Measurements from ENCODE around the gene TCF4. TPM values are rescaled to one million over a fixed set of nuclear protein-coding genes. Genes with fewer than 3 reads are reported as not detected.

Gene TCF4
- total and polyA plus RNA-seq, 2 donors = 12.7 to 36.6 TPM

GRCh38 chr18:55361492-55362250 lies 226.3 kb downstream of the TCF4 start:
- Histone ChIP-seq H3K4me3 (ENCODE audit: low read length in 2 of 2) (no peak overlapping the region), H3K27ac (ENCODE audit: low read depth in 1 of 2, low read length in 1 of 2) (no peak overlapping the region), H3K9me3 (ENCODE audit: control insufficient read depth in 2 of 2, insufficient read depth in 1 of 2, low read length in 1 of 2) (no peaks in the 10 kb centered on the region), H3K27me3 (ENCODE audit: control insufficient read depth in 2 of 2, insufficient read depth in 1 of 2, low read length in 1 of 2) (no peaks in the 10 kb centered on the region), H3K4me1 (ENCODE audit: control insufficient read depth in 2 of 2, insufficient read depth in 2 of 2, low read length in 2 of 2) (no peaks in the 10 kb centered on the region), H3K36me3 (ENCODE audit: control insufficient read depth in 2 of 2, insufficient read depth in 2 of 2, low read length in 1 of 2) (no peaks in the 10 kb centered on the region)
- 97% methylated on average over 3 of the region's 3 CpGs for WGBS
- DNase-seq (ENCODE audit: low read depth in 6 of 9, low spot score in 9 of 9) = no peak

- no peak for DNase-seq (ENCODE audit: low read depth in 6 of 9, low spot score in 9 of 9)
- no peak overlapping the region for H3K27ac ChIP-seq (ENCODE audit: low read depth in 1 of 2, low read length in 1 of 2)
- no peaks in the 10 kb centered on the region for H3K9me3 ChIP-seq (ENCODE audit: control insufficient read depth in 2 of 2, insufficient read depth in 1 of 2, low read length in 1 of 2)
- H3K36me3 ChIP-seq (ENCODE audit: control insufficient read depth in 2 of 2, insufficient read depth in 2 of 2, low read length in 1 of 2) = no peaks in the 10 kb centered on the region
- no peaks in the 10 kb centered on the region for H3K27me3 ChIP-seq (ENCODE audit: control insufficient read depth in 2 of 2, insufficient read depth in 1 of 2, low read length in 1 of 2)
- H3K4me1 ChIP-seq (ENCODE audit: control insufficient read depth in 2 of 2, insufficient read depth in 2 of 2, low read length in 2 of 2) = no peaks in the 10 kb centered on the region
- no peak overlapping the region for H3K4me3 ChIP-seq (ENCODE audit: low read length in 2 of 2)
- WGBS = 100% methylated on average over 1 of the region's 1 CpG
These were observed 227.9 kb downstream of the TCF4 start for GRCh38 chr18:55360061-55360460.

GRCh38 chr18:55356815-55357214 lies 231.2 kb downstream of the TCF4 start:
- no peak overlapping the region for H3K27ac ChIP-seq (ENCODE audit: low read depth in 1 of 2, low read length in 1 of 2)
- H3K27me3 ChIP-seq (ENCODE audit: control insufficient read depth in 2 of 2, insufficient read depth in 1 of 2, low read length in 1 of 2) = no peaks in the 10 kb centered on the region
- H3K4me3 ChIP-seq (ENCODE audit: low read length in 2 of 2) = no peak overlapping the region
- H3K36me3 ChIP-seq (ENCODE audit: control insufficient read depth in 2 of 2, insufficient read depth in 2 of 2, low read length in 1 of 2) = no peaks in the 10 kb centered on the region
- H3K4me1 ChIP-seq (ENCODE audit: control insufficient read depth in 2 of 2, insufficient read depth in 2 of 2, low read length in 2 of 2) = peaks cover 0 to 2% of the 10 kb centered on the region in 2 donors
- no peaks in the 10 kb centered on the region for H3K9me3 ChIP-seq (ENCODE audit: control insufficient read depth in 2 of 2, insufficient read depth in 1 of 2, low read length in 1 of 2)
- 98% methylated on average over 3 of the region's 3 CpGs for WGBS
- no peak for DNase-seq (ENCODE audit: low read depth in 6 of 9, low spot score in 9 of 9)

- WGBS = 64% methylated on average over 4 of the region's 4 CpGs
- no peaks in the 10 kb centered on the region for H3K36me3 ChIP-seq (ENCODE audit: control insufficient read depth in 2 of 2, insufficient read depth in 2 of 2, low read length in 1 of 2)
- no peaks in the 10 kb centered on the region for H3K9me3 ChIP-seq (ENCODE audit: control insufficient read depth in 2 of 2, insufficient read depth in 1 of 2, low read length in 1 of 2)
These were observed 232.8 kb downstream of the TCF4 start for GRCh38 chr18:55355223-55355622.

GRCh38 chr18:55354795-55355194 lies 233.2 kb downstream of the TCF4 start:
- Histone ChIP-seq H3K27ac (ENCODE audit: low read depth in 1 of 2, low read length in 1 of 2) (no peak overlapping the region), H3K36me3 (ENCODE audit: control insufficient read depth in 2 of 2, insufficient read depth in 2 of 2, low read length in 1 of 2) (no peaks in the 10 kb centered on the region), H3K27me3 (ENCODE audit: control insufficient read depth in 2 of 2, insufficient read depth in 1 of 2, low read length in 1 of 2) (no peaks in the 10 kb centered on the region), H3K4me1 (ENCODE audit: control insufficient read depth in 2 of 2, insufficient read depth in 2 of 2, low read length in 2 of 2) (peaks cover 0 to 2% of the 10 kb centered on the region in 2 donors), H3K4me3 (ENCODE audit: low read length in 2 of 2) (no peak overlapping the region), H3K9me3 (ENCODE audit: control insufficient read depth in 2 of 2, insufficient read depth in 1 of 2, low read length in 1 of 2) (no peaks in the 10 kb centered on the region)
- DNase-seq (ENCODE audit: low read depth in 6 of 9, low spot score in 9 of 9) = peak in 1 of 9 donors; percentile 19
- 13% methylated on average over 4 of the region's 4 CpGs for WGBS

More at GRCh38 chr18:55355223-55355622, 232.8 kb downstream of the TCF4 start:
- no peaks in the 10 kb centered on the region for H3K27me3 ChIP-seq (ENCODE audit: control insufficient read depth in 2 of 2, insufficient read depth in 1 of 2, low read length in 1 of 2)
- H3K4me1 ChIP-seq (ENCODE audit: control insufficient read depth in 2 of 2, insufficient read depth in 2 of 2, low read length in 2 of 2) = peaks cover 0 to 2% of the 10 kb centered on the region in 2 donors
- no peak for DNase-seq (ENCODE audit: low read depth in 6 of 9, low spot score in 9 of 9)
- H3K27ac ChIP-seq (ENCODE audit: low read depth in 1 of 2, low read length in 1 of 2) = no peak overlapping the region
- H3K4me3 ChIP-seq (ENCODE audit: low read length in 2 of 2) = no peak overlapping the region

GRCh38 chr18:55353806-55354205 lies 234.2 kb downstream of the TCF4 start:
- peak in 2 of 9 donors; percentile 14 to 22 for DNase-seq (ENCODE audit: low read depth in 6 of 9, low spot score in 9 of 9)
- Histone ChIP-seq H3K4me1 (ENCODE audit: control insufficient read depth in 2 of 2, insufficient read depth in 2 of 2, low read length in 2 of 2) (peaks cover 0 to 2% of the 10 kb centered on the region in 2 donors), H3K36me3 (ENCODE audit: control insufficient read depth in 2 of 2, insufficient read depth in 2 of 2, low read length in 1 of 2) (no peaks in the 10 kb centered on the region), H3K27me3 (ENCODE audit: control insufficient read depth in 2 of 2, insufficient read depth in 1 of 2, low read length in 1 of 2) (no peaks in the 10 kb centered on the region), H3K27ac (ENCODE audit: low read depth in 1 of 2, low read length in 1 of 2) (no peak overlapping the region), H3K9me3 (ENCODE audit: control insufficient read depth in 2 of 2, insufficient read depth in 1 of 2, low read length in 1 of 2) (no peaks in the 10 kb centered on the region), H3K4me3 (ENCODE audit: low read length in 2 of 2) (no peak overlapping the region)
- WGBS = 7% methylated on average over 3 of the region's 3 CpGs

GRCh38 chr18:55353391-55353790 lies 234.6 kb downstream of the TCF4 start:
- DNase-seq (ENCODE audit: low read depth in 6 of 9, low spot score in 9 of 9) = no peak
- 66% methylated on average over 3 of the region's 3 CpGs for WGBS
- H3K27ac ChIP-seq (ENCODE audit: low read depth in 1 of 2, low read length in 1 of 2) = no peak overlapping the region
- H3K4me1 ChIP-seq (ENCODE audit: control insufficient read depth in 2 of 2, insufficient read depth in 2 of 2, low read length in 2 of 2) = peaks cover 0 to 2% of the 10 kb centered on the region in 2 donors
- H3K4me3 ChIP-seq (ENCODE audit: low read length in 2 of 2) = no peak overlapping the region
- no peaks in the 10 kb centered on the region for H3K9me3 ChIP-seq (ENCODE audit: control insufficient read depth in 2 of 2, insufficient read depth in 1 of 2, low read length in 1 of 2)
- no peaks in the 10 kb centered on the region for H3K36me3 ChIP-seq (ENCODE audit: control insufficient read depth in 2 of 2, insufficient read depth in 2 of 2, low read length in 1 of 2)
- H3K27me3 ChIP-seq (ENCODE audit: control insufficient read depth in 2 of 2, insufficient read depth in 1 of 2, low read length in 1 of 2) = no peaks in the 10 kb centered on the region

- H3K27ac ChIP-seq (ENCODE audit: low read depth in 1 of 2, low read length in 1 of 2) = no peak overlapping the region
- WGBS = 86% methylated on average over 3 of the region's 3 CpGs
- no peaks in the 10 kb centered on the region for H3K9me3 ChIP-seq (ENCODE audit: control insufficient read depth in 2 of 2, insufficient read depth in 1 of 2, low read length in 1 of 2)
- no peak overlapping the region for H3K4me3 ChIP-seq (ENCODE audit: low read length in 2 of 2)
- H3K36me3 ChIP-seq (ENCODE audit: control insufficient read depth in 2 of 2, insufficient read depth in 2 of 2, low read length in 1 of 2) = no peaks in the 10 kb centered on the region
- no peaks in the 10 kb centered on the region for H3K27me3 ChIP-seq (ENCODE audit: control insufficient read depth in 2 of 2, insufficient read depth in 1 of 2, low read length in 1 of 2)
- peaks cover 0 to 2% of the 10 kb centered on the region in 2 donors for H3K4me1 ChIP-seq (ENCODE audit: control insufficient read depth in 2 of 2, insufficient read depth in 2 of 2, low read length in 2 of 2)
- no peak for DNase-seq (ENCODE audit: low read depth in 6 of 9, low spot score in 9 of 9)
These were observed 235.8 kb downstream of the TCF4 start for GRCh38 chr18:55351980-55352714.

- no peaks in the 10 kb centered on the region for H3K36me3 ChIP-seq (ENCODE audit: control insufficient read depth in 2 of 2, insufficient read depth in 2 of 2, low read length in 1 of 2)
- no peak overlapping the region for H3K27ac ChIP-seq (ENCODE audit: low read depth in 1 of 2, low read length in 1 of 2)
- no peak overlapping the region for H3K4me3 ChIP-seq (ENCODE audit: low read length in 2 of 2)
- no peak for DNase-seq (ENCODE audit: low read depth in 6 of 9, low spot score in 9 of 9)
- no peaks in the 10 kb centered on the region for H3K9me3 ChIP-seq (ENCODE audit: control insufficient read depth in 2 of 2, insufficient read depth in 1 of 2, low read length in 1 of 2)
- H3K4me1 ChIP-seq (ENCODE audit: control insufficient read depth in 2 of 2, insufficient read depth in 2 of 2, low read length in 2 of 2) = peaks cover 0 to 2% of the 10 kb centered on the region in 2 donors
- WGBS = 69% methylated on average over 6 of the region's 6 CpGs
- no peaks in the 10 kb centered on the region for H3K27me3 ChIP-seq (ENCODE audit: control insufficient read depth in 2 of 2, insufficient read depth in 1 of 2, low read length in 1 of 2)
These were observed 236.7 kb downstream of the TCF4 start for GRCh38 chr18:55351241-55351691.

All from thymus (tissue), 11 donors.